Sigmoid colon (tissue), 4 donors: ENCODE results near the gene FBP2.

Source experiments
- POLR2A ChIP-seq, 2 donors: fragments of 450-650 bp; IDR thresholded peaks; one replicate each; pipeline ENCODE4 v1.6.1; 2016; ENCODE audit warnings: antibody characterized with exemption in 2 of 2, mild to moderate bottlenecking in 2 of 2, moderate library complexity in 2 of 2
- POLR2AphosphoS5 ChIP-seq, 4 donors: sonication (generic); formaldehyde crosslinking; IDR thresholded peaks; one replicate each; pipeline ENCODE4 v1.6.1; 2017; ENCODE audit warnings: antibody characterized with exemption in 4 of 4

GRCh38 chr9:94553029-94553938, 40.3 kb downstream of the FBP2 start:
- TF ChIP-seq POLR2AphosphoS5 (IDR thresholded peaks at IDR 0.05), result no peak
- no peak for TF ChIP-seq POLR2A (IDR thresholded peaks at IDR 0.05)
